K562 (cell line): Measurements from ENCODE around the gene EMC9. TPM values are rescaled to one million over a fixed set of nuclear protein-coding genes. Genes with fewer than 3 reads are reported as not detected.
A peak's percentile ranks its signal among the peaks of the same experiment; 100 is the strongest.

Experiments used
- ASH1L ChIP-seq: fragments of 450-650 bp; IDR thresholded peaks from 2 replicates; pipeline ENCODE4 v1.6.1; 2018; ENCODE audit warnings: borderline replicate concordance, mild to moderate bottlenecking, low read depth; ENCODE audit not compliant: partially characterized antibody
- CBX8 ChIP-seq: fragments of 200-600 bp; sonication (generic); IDR thresholded peaks from 2 replicates; pipeline ENCODE4 v1.6.1; 2012; ENCODE audit warnings: borderline replicate concordance, mixed run types, low read depth, mild to moderate bottlenecking, moderate library complexity, mixed read lengths, low read length, control low read depth, inconsistent platforms; ENCODE audit not compliant: poor library complexity, severe bottlenecking; ENCODE audit errors: extremely low read depth
- EP300 ChIP-seq: IDR thresholded peaks from 2 replicates; pipeline ENCODE4 v1.6.1; 2012; ENCODE audit warnings: low read length, improper control_type of control experiment
- EP400 ChIP-seq: fragments of 450-650 bp; IDR thresholded peaks from 2 replicates; pipeline ENCODE4 v1.6.1; 2017; ENCODE audit warnings: antibody characterized with exemption, mild to moderate bottlenecking, moderate library complexity
- GABPA ChIP-seq: fragments of 200-800 bp; sonication (Bioruptor generic); conservative IDR thresholded peaks from 2 replicates; pipeline ENCODE4 v1.6.1; 2016; ENCODE audit warnings: low read depth, missing genetic modification characterization, missing compliant biosample characterization
- HDAC6 ChIP-seq: IDR thresholded peaks from 2 replicates; pipeline ENCODE4 v1.6.1; 2012; ENCODE audit warnings: low read depth, mild to moderate bottlenecking, control low read depth, inconsistent platforms, low read length, moderate library complexity
- KAT7 ChIP-seq: sonication (generic); formaldehyde crosslinking; IDR thresholded peaks from 2 replicates; pipeline ENCODE4 v1.8.0; 2022; ENCODE audit warnings: missing genetic modification reagents, mild to moderate bottlenecking, borderline replicate concordance
- KLF6 ChIP-seq: fragments of 250-450 bp; sonication (Bioruptor Pico); IDR thresholded peaks from 2 replicates; pipeline ENCODE4 v1.4.0; 2020; ENCODE audit warnings: mild to moderate bottlenecking, moderate library complexity, borderline replicate concordance
- MECOM ChIP-seq: fragments of 250-450 bp; sonication (Bioruptor Pico); IDR thresholded peaks from 2 replicates; pipeline ENCODE4 v1.8.0; 2022; ENCODE audit warnings: inconsistent platforms
- NEUROD1 ChIP-seq: fragments of 150-350 bp; IDR thresholded peaks from 2 replicates; pipeline ENCODE4 v1.6.1; 2014; ENCODE audit warnings: borderline replicate concordance, low read length, low read depth; ENCODE audit not compliant: partially characterized antibody
- NFE2 ChIP-seq: IDR thresholded peaks from 2 replicates; pipeline ENCODE4 v1.6.1; 2014; ENCODE audit warnings: antibody characterized with exemption, low read depth
- NFE2L1 ChIP-seq: fragments of 450-650 bp; IDR thresholded peaks from 2 replicates; pipeline ENCODE4 v1.6.1; 2016; ENCODE audit warnings: missing genetic modification characterization, low read depth, mild to moderate bottlenecking, missing compliant biosample characterization, moderate library complexity, borderline replicate concordance
- PHF21A ChIP-seq: fragments of 450-650 bp; IDR thresholded peaks from 2 replicates; pipeline ENCODE4 v1.6.1; 2017; ENCODE audit warnings: low read depth, borderline replicate concordance
- RNF2 ChIP-seq: sonication (generic); IDR thresholded peaks from 2 replicates; pipeline ENCODE4 v1.6.1; 2016
- SIX5 ChIP-seq, 2 experiments: IDR thresholded peaks; 2 replicates each; pipeline ENCODE4 v1.6.1; 2011; ENCODE audit warnings: low read length in 2 of 2, borderline replicate concordance in 1 of 2, low read depth in 1 of 2, mild to moderate bottlenecking in 1 of 2, moderate library complexity in 1 of 2; ENCODE audit not compliant: insufficient read depth in 1 of 2
- SLC30A9 ChIP-seq: fragments of 250-450 bp; sonication (Bioruptor Pico); IDR thresholded peaks from 2 replicates; pipeline ENCODE4 v1.8.0; 2022; ENCODE audit warnings: mild to moderate bottlenecking, moderate library complexity
- SNRNP70 ChIP-seq: fragments of 200-400 bp; formaldehyde crosslinking; optimal IDR thresholded peaks from 2 replicates; pipeline ENCODE3; 2017; ENCODE audit warnings: low read depth, low read length
- SRSF9 ChIP-seq: fragments of 200-400 bp; formaldehyde crosslinking; IDR thresholded peaks from 2 replicates; pipeline ENCODE4 v1.6.1; 2017; ENCODE audit warnings: low read depth, low read length, borderline replicate concordance
- TAF15 ChIP-seq: fragments of 200-400 bp; formaldehyde crosslinking; IDR thresholded peaks from 2 replicates; pipeline ENCODE4 v1.6.1; 2017; ENCODE audit warnings: mild to moderate bottlenecking, low read depth, low read length, moderate library complexity
- TEAD1 ChIP-seq, 2 experiments: fragments of 450-650 bp in 1 of 2; sonication (generic) in 1 of 2; formaldehyde crosslinking; IDR thresholded peaks; 2 replicates each; pipeline versions ENCODE4 v1.4.0 to v1.8.0; 2020 to 2022; ENCODE audit warnings: mild to moderate bottlenecking in 2 of 2, missing genetic modification reagents in 1 of 2
- ZBTB8A ChIP-seq: fragments of 450-650 bp; IDR thresholded peaks from 2 replicates; pipeline ENCODE4 v1.6.1; 2018; ENCODE audit warnings: mild to moderate bottlenecking, moderate library complexity; ENCODE audit not compliant: partially characterized antibody
- ZNF316 ChIP-seq: fragments of 450-650 bp; IDR thresholded peaks from 2 replicates; pipeline ENCODE4 v1.6.1; 2016
- ZNF445 ChIP-seq: fragments of 250-450 bp; sonication (Bioruptor Pico); IDR thresholded peaks from 2 replicates; pipeline ENCODE4 v1.4.0; 2020; ENCODE audit warnings: low read depth, mild to moderate bottlenecking, moderate library complexity
- ZNF507 ChIP-seq: conservative IDR thresholded peaks from 2 replicates; pipeline ENCODE4 v1.6.1; 2017; ENCODE audit warnings: missing genetic modification characterization, missing compliant biosample characterization
- ZSCAN32 ChIP-seq: fragments of 450-650 bp; formaldehyde crosslinking; IDR thresholded peaks from 2 replicates; pipeline ENCODE4 v1.4.0; 2020; ENCODE audit warnings: mild to moderate bottlenecking, moderate library complexity
- polyA plus RNA-seq, 8 experiments: library from polyadenylated mRNA; depleted of rRNA in 4 of 8; stranded (reverse) in 5 of 8; unstranded in 3 of 8; fragments of >200 nt; fragmentation: Nextera tagmentation in 2 of 8; fragmentation: Illumina TruSeq in 1 of 8; extraction: Ambion mirVana in 2 of 8; extraction: Trizol in 1 of 8; gene quantifications; 2 replicates each; pipeline versions ENCODE4 v1.2.1 to v1.2.3, GENCODE V29; 2011 to 2014; ENCODE audit warnings: inconsistent platforms in 1 of 8, missing spikeins in 1 of 8
- total RNA-seq, 7 experiments: library from RNA; depleted of rRNA in 6 of 7; stranded (reverse); fragments of >200 nt in 6 of 7; fragmentation: Illumina TruSeq in 2 of 7; extraction: Trizol in 2 of 7; gene quantifications; 2 replicates each; pipeline versions ENCODE4 v1.2.1 to v1.2.3, GENCODE V29; 2011 to 2021; ENCODE audit warnings: low replicate concordance in 1 of 7
- TF ChIP-seq, protein P1 (sequence below), 2 experiments: fragments of 200-800 bp in 1 of 2; sonication (Bioruptor generic) in 1 of 2; sonication (generic) in 1 of 2; formaldehyde crosslinking in 1 of 2; IDR thresholded peaks in 1 of 2; conservative IDR thresholded peaks in 1 of 2; 2 replicates each; pipeline versions ENCODE4 v1.5.0 to v1.6.1; 2016 to 2020; ENCODE audit warnings: missing compliant biosample characterization in 1 of 2, missing genetic modification characterization in 1 of 2, missing genetic modification reagents in 1 of 2
- TF ChIP-seq, protein P2 (sequence below): fragments of 250-450 bp; sonication (Bioruptor Pico); IDR thresholded peaks from 2 replicates; pipeline ENCODE4 v1.4.0; 2020

The EMC9 gene
- total and polyA plus RNA-seq, 9 of the 15 experiments (the other 6 are each of a cell fraction or from before 2014, with no cell fraction given), result 3.1 to 13.2 (median 7.8) TPM

DNA sequence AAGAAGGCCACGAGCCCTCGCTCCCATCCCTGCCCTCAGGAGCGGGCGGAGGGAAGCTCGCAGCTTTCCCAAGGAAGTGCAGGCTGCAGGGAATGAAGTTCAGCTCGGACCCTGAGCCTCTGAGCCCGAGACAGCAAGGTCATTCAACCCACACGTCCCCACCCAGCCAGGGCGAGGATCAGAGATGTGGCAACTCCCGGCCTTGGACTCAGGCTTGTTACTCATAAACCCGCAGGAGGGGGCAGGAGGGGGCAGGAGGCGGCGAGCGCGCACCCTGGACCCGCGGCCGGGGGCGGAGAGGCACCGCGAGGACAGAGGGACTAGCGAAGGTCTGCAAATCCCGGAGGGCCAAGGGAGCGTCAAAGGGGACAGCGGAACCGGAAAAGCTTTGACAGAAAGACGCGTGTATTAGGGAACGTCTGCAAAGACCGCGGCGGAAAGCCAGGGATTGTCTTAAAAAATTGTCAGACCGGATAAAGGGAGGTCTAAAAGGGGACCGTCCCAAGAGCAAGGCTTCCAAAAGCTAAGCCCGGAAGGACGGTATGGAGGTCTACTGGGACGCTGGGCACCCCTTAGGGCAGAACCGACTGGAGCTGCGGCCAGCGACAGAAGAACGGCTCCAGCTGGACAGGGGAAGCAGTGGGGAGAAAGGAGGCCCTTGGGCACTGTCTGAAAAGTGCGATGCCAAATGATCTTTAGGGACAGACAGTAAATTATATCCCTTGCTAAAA is 27.4 kb downstream of the EMC9 start (continued):
- no peak; the same call in 1 of the 2 replicates for TF ChIP-seq EP400
- TF ChIP-seq ZNF445 (CRISPR knock-in tag), result no peak
- TF ChIP-seq NFE2, result no peak
- no peak for TF ChIP-seq SRSF9
- TF ChIP-seq RNF2, result peak; percentile 31; the same call in 1 of the 2 replicates
- TF ChIP-seq NEUROD1, result no peak
- TF ChIP-seq ZBTB8A, result no peak
- TF ChIP-seq SLC30A9, result no peak
- no peak for TF ChIP-seq TAF15
- no peak for TF ChIP-seq PHF21A
- TF ChIP-seq EP300, result no peak
- TF ChIP-seq ZNF316, result no peak
- TF ChIP-seq KLF6 (CRISPR knock-in tag), result 0 out of 2 replicates have a peak, but pooled peaks have one; percentile 13
- TF ChIP-seq NFE2L1, result no peak
- 0 out of 2 replicates have a peak, but pooled peaks have one; percentile 23 for TF ChIP-seq ZSCAN32 (CRISPR knock-in tag)
- TF ChIP-seq KAT7 (CRISPR knock-in tag), result 0 out of 2 replicates have a peak, but pooled peaks have one; percentile 57
- TF ChIP-seq GABPA (tag), result peak; percentile 91
- no peak for TF ChIP-seq SNRNP70
- peak in 1 of 2 experiments; percentile 10; a peak in 1 of 4 replicates for TF ChIP-seq TEAD1 (CRISPR knock-in tag; IDR thresholded peaks at IDR 0.05)
- TF ChIP-seq, protein P1, sequence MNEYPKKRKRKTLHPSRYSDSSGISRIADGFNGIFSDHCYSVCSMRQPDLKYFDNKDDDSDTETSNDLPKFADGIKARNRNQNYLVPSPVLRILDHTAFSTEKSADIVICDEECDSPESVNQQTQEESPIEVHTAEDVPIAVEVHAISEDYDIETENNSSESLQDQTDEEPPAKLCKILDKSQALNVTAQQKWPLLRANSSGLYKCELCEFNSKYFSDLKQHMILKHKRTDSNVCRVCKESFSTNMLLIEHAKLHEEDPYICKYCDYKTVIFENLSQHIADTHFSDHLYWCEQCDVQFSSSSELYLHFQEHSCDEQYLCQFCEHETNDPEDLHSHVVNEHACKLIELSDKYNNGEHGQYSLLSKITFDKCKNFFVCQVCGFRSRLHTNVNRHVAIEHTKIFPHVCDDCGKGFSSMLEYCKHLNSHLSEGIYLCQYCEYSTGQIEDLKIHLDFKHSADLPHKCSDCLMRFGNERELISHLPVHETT (CRISPR knock-in tag; conservative IDR thresholded peaks at IDR 0.05 in 1 of 2, IDR thresholded peaks at IDR 0.05 in 1 of 2), result peak in 1 of 2 experiments; percentile 90; a peak in 2 of 4 replicates
- no peak for TF ChIP-seq ASH1L
- TF ChIP-seq, protein P2, sequence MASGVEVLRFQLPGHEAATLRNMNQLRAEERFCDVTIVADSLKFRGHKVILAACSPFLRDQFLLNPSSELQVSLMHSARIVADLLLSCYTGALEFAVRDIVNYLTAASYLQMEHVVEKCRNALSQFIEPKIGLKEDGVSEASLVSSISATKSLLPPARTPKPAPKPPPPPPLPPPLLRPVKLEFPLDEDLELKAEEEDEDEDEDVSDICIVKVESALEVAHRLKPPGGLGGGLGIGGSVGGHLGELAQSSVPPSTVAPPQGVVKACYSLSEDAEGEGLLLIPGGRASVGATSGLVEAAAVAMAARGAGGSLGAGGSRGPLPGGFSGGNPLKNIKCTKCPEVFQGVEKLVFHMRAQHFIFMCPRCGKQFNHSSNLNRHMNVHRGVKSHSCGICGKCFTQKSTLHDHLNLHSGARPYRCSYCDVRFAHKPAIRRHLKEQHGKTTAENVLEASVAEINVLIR (CRISPR knock-in tag), result no peak
- TF ChIP-seq ZNF507 (tag), result no peak
- no peak for TF ChIP-seq HDAC6
- no peak for TF ChIP-seq MECOM
- no peak for TF ChIP-seq SIX5 (IDR thresholded peaks at IDR 0.05; ENCODE audit: borderline replicate concordance in 1 of 2, insufficient read depth in 1 of 2, low read depth in 1 of 2, low read length in 2 of 2)
- no peak for TF ChIP-seq CBX8
